HepG2 (cell line): ENCODE measurements around the gene VPS52. TPM values are rescaled to one million over a fixed set of nuclear protein-coding genes. Genes with fewer than 3 reads are reported as not detected.
A peak's percentile ranks its signal among the peaks of the same experiment; 100 is the strongest.

ENCODE experiments used
- FOSL2 ChIP-seq: sonication (generic); formaldehyde crosslinking; IDR thresholded peaks from 2 replicates; pipeline ENCODE4 v1.4.0; 2020; ENCODE audit warnings: missing genetic modification reagents
- HDAC2 ChIP-seq: sonication (generic); formaldehyde crosslinking; IDR thresholded peaks from 2 replicates; pipeline ENCODE4 v1.4.0; 2020; ENCODE audit warnings: missing genetic modification reagents
- NFATC3 ChIP-seq: sonication (generic); formaldehyde crosslinking; IDR thresholded peaks from 2 replicates; pipeline ENCODE4 v1.5.1; 2020; ENCODE audit warnings: mild to moderate bottlenecking, missing genetic modification reagents
- NFRKB ChIP-seq: fragments of 450-650 bp; IDR thresholded peaks from 2 replicates; pipeline ENCODE4 v1.6.1; 2017
- PATZ1 ChIP-seq: sonication (generic); formaldehyde crosslinking; IDR thresholded peaks from 2 replicates; pipeline ENCODE4 v1.4.0; 2020; ENCODE audit warnings: missing genetic modification reagents
- RFXAP ChIP-seq: sonication (generic); formaldehyde crosslinking; IDR thresholded peaks from 2 replicates; pipeline ENCODE4 v1.4.0; 2020; ENCODE audit warnings: missing genetic modification reagents, borderline replicate concordance
- YY1 ChIP-seq: IDR thresholded peaks from 2 replicates; pipeline ENCODE4 v1.6.1; 2011; ENCODE audit warnings: low read length, low read depth, moderate library complexity, mild to moderate bottlenecking; ENCODE audit not compliant: insufficient read depth, insufficient replicate concordance
- ZBTB8A ChIP-seq: sonication (generic); formaldehyde crosslinking; IDR thresholded peaks from 2 replicates; pipeline ENCODE4 v1.4.0; 2020; ENCODE audit warnings: mild to moderate bottlenecking, low read depth, missing genetic modification reagents, borderline replicate concordance
- ZFP82 ChIP-seq: sonication (generic); formaldehyde crosslinking; IDR thresholded peaks from 2 replicates; pipeline ENCODE4 v1.5.1; 2020; ENCODE audit warnings: mild to moderate bottlenecking, missing genetic modification reagents, borderline replicate concordance
- ZNF232 ChIP-seq: sonication (generic); formaldehyde crosslinking; IDR thresholded peaks from 2 replicates; pipeline ENCODE4 v1.4.0; 2020; ENCODE audit warnings: missing genetic modification reagents, borderline replicate concordance
- ZNF263 ChIP-seq: sonication (generic); formaldehyde crosslinking; IDR thresholded peaks from 2 replicates; pipeline ENCODE4 v1.4.0; 2020; ENCODE audit warnings: missing genetic modification reagents
- ZNF543 ChIP-seq: sonication (generic); formaldehyde crosslinking; IDR thresholded peaks from 2 replicates; pipeline ENCODE4 v1.4.0; 2020; ENCODE audit warnings: mild to moderate bottlenecking, missing genetic modification reagents
- ZNF576 ChIP-seq: sonication (generic); formaldehyde crosslinking; IDR thresholded peaks from 2 replicates; pipeline ENCODE4 v1.4.0; 2020; ENCODE audit warnings: mild to moderate bottlenecking, missing genetic modification reagents
- ZNF577 ChIP-seq: sonication (generic); formaldehyde crosslinking; IDR thresholded peaks from 2 replicates; pipeline ENCODE4 v1.4.0; 2020; ENCODE audit warnings: mild to moderate bottlenecking, low read depth, missing genetic modification reagents, borderline replicate concordance
- ZNF615 ChIP-seq: sonication (generic); formaldehyde crosslinking; IDR thresholded peaks from 2 replicates; pipeline ENCODE4 v1.5.0; 2020; ENCODE audit warnings: mild to moderate bottlenecking, missing genetic modification reagents, borderline replicate concordance
- ZNF710 ChIP-seq: sonication (generic); formaldehyde crosslinking; IDR thresholded peaks from 2 replicates; pipeline ENCODE4 v1.5.0; 2020; ENCODE audit warnings: mild to moderate bottlenecking, missing genetic modification reagents, borderline replicate concordance
- polyA plus RNA-seq, 8 experiments: library from polyadenylated mRNA; depleted of rRNA in 3 of 8; stranded (reverse) in 7 of 8; unstranded in 1 of 8; fragments of >200 nt; fragmentation: Illumina TruSeq in 4 of 8; extraction: Trizol in 4 of 8; gene quantifications; 2 replicates each; pipeline versions ENCODE4 v1.2.1 to v1.2.3, GENCODE V29; 2011 to 2016; ENCODE audit warnings: low read depth in 4 of 8, missing spikeins in 1 of 8, mixed read lengths in 1 of 8; ENCODE audit not compliant: insufficient read depth in 1 of 8
- total RNA-seq, 5 experiments: library from RNA; depleted of rRNA; stranded (reverse); fragments of >200 nt; fragmentation: Illumina TruSeq; extraction: Trizol; gene quantifications; 2 replicates each; pipeline ENCODE4 v1.2.3, GENCODE V29; 2016; ENCODE audit warnings: low read depth in 1 of 5
- TF ChIP-seq, protein P1 (sequence below): sonication (generic); formaldehyde crosslinking; IDR thresholded peaks from 2 replicates; pipeline ENCODE4 v1.5.1; 2020; ENCODE audit warnings: missing genetic modification reagents, mild to moderate bottlenecking, borderline replicate concordance
- TF ChIP-seq, protein P2 (sequence below): sonication (generic); IDR thresholded peaks from 2 replicates; pipeline ENCODE4 v1.6.1; 2016; ENCODE audit warnings: low read depth, borderline replicate concordance

VPS52 gene
- total and polyA plus RNA-seq, 2 of the 13 experiments (the other 11 are each of a cell fraction or from before 2014, with no cell fraction given): 48.9 to 85.5 TPM

DNA sequence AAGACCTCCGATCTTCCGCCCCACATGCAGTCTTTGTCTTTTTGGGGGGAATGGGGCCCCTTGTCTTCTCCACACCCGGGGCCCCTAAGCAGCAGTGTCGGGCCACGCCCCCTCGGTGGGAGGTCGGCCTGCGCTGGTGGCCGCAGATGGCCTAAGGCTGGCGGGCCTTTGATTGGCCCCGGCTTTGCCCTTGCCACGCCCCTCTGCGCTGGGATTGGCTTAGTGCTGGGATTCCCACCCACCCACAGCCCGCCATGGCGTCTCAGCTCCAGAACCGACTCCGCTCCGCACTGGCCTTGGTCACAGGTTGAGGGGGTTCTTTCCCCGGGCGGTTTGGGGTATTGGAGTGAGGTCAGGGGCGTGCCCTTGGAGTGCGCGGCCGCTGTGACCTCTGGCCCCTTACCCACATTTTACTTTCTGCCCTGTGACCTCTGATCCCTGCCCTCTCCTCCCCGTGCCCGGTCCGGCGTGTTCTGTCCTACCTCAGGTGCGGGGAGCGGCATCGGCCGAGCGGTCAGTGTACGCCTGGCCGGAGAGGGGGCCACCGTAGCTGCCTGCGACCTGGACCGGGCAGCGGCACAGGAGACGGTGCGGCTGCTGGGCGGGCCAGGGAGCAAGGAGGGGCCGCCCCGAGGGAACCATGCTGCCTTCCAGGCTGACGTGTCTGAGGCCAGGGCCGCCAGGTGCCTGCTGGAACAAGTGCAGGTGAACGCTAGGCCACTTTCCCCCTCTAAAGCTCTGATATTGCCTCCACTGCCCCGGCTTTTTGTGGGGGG lies 67.1 kb downstream of the VPS52 start, which contains the start of gene HSD17B8 (continued):
- TF ChIP-seq, protein P1, sequence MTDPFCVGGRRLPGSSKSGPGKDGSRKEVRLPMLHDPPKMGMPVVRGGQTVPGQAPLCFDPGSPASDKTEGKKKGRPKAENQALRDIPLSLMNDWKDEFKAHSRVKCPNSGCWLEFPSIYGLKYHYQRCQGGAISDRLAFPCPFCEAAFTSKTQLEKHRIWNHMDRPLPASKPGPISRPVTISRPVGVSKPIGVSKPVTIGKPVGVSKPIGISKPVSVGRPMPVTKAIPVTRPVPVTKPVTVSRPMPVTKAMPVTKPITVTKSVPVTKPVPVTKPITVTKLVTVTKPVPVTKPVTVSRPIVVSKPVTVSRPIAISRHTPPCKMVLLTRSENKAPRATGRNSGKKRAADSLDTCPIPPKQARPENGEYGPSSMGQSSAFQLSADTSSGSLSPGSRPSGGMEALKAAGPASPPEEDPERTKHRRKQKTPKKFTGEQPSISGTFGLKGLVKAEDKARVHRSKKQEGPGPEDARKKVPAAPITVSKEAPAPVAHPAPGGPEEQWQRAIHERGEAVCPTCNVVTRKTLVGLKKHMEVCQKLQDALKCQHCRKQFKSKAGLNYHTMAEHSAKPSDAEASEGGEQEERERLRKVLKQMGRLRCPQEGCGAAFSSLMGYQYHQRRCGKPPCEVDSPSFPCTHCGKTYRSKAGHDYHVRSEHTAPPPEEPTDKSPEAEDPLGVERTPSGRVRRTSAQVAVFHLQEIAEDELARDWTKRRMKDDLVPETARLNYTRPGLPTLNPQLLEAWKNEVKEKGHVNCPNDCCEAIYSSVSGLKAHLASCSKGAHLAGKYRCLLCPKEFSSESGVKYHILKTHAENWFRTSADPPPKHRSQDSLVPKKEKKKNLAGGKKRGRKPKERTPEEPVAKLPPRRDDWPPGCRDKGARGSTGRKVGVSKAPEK (CRISPR knock-in tag): 0 out of 2 replicates have a peak, but pooled peaks have one; percentile 44
- peak; percentile 41; the same call in 1 of the 2 replicates for TF ChIP-seq FOSL2 (CRISPR knock-in tag)
- TF ChIP-seq ZNF576 (CRISPR knock-in tag): peak; percentile 62; the same call in 1 of the 2 replicates
- TF ChIP-seq ZNF577 (CRISPR knock-in tag): peak; percentile 20; the same call in 1 of the 2 replicates
- peak; percentile 84; the same call in 1 of the 2 replicates for TF ChIP-seq ZBTB8A
- no peak for TF ChIP-seq ZFP82 (CRISPR knock-in tag)
- peak; percentile 76; the same call in 1 of the 2 replicates for TF ChIP-seq RFXAP (CRISPR knock-in tag)
- peak; percentile 93 for TF ChIP-seq ZNF543 (CRISPR knock-in tag)
- TF ChIP-seq NFATC3 (CRISPR knock-in tag): no peak
- peak; percentile 74; the same call in 1 of the 2 replicates for TF ChIP-seq ZNF710 (CRISPR knock-in tag)
- no peak for TF ChIP-seq HDAC2 (CRISPR knock-in tag)
- TF ChIP-seq YY1: peak; percentile 90
- no peak for TF ChIP-seq NFRKB
- TF ChIP-seq ZNF263: peak; percentile 39; the same call in 1 of the 2 replicates
- TF ChIP-seq, protein P2, sequence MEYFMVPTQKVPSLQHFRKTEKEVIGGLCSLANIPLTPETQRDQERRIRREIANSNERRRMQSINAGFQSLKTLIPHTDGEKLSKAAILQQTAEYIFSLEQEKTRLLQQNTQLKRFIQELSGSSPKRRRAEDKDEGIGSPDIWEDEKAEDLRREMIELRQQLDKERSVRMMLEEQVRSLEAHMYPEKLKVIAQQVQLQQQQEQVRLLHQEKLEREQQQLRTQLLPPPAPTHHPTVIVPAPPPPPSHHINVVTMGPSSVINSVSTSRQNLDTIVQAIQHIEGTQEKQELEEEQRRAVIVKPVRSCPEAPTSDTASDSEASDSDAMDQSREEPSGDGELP: no peak
- TF ChIP-seq ZNF232 (CRISPR knock-in tag): peak; percentile 93
- no peak for TF ChIP-seq ZNF615 (CRISPR knock-in tag)
- peak; percentile 54 for TF ChIP-seq PATZ1 (CRISPR knock-in tag)
